Stomach smooth muscle (tissue), 2 donors: ENCODE data around the gene C16orf96.

Experiments
- H3K27ac ChIP-seq: one replicate; pipeline ENCODE4 v1.7.0; 2013; ENCODE audit warnings: mild to moderate bottlenecking, low read length, inconsistent platforms
- H3K27me3 ChIP-seq, 2 donors: one replicate each; pipeline ENCODE4 v1.7.0; 2013; ENCODE audit warnings: low read length in 2 of 2; ENCODE audit not compliant: insufficient read depth in 2 of 2, control insufficient read depth in 1 of 2
- H3K36me3 ChIP-seq, 2 donors: one replicate each; pipeline ENCODE4 v1.7.0; 2013; ENCODE audit warnings: low read length in 2 of 2; ENCODE audit not compliant: control insufficient read depth in 2 of 2, insufficient read depth in 2 of 2
- H3K4me1 ChIP-seq: one replicate; pipeline ENCODE4 v1.7.0; 2013; ENCODE audit warnings: low read length; ENCODE audit not compliant: control insufficient read depth, insufficient read depth
- H3K4me3 ChIP-seq, 2 donors: one replicate each; pipeline ENCODE4 v1.7.0; 2013; ENCODE audit warnings: low read length in 2 of 2
- H3K9ac ChIP-seq, 2 donors: one replicate each; pipeline ENCODE4 v1.7.0; 2013; ENCODE audit warnings: low read length in 2 of 2, mild to moderate bottlenecking in 1 of 2
- H3K9me3 ChIP-seq, 2 donors: one replicate each; pipeline ENCODE4 v1.7.0; 2013; ENCODE audit warnings: low read length in 2 of 2; ENCODE audit not compliant: control insufficient read depth in 2 of 2
- donor health status: healthy.
- donor health status: Pancreatic carcinoma.

The C16orf96 gene

DNA sequence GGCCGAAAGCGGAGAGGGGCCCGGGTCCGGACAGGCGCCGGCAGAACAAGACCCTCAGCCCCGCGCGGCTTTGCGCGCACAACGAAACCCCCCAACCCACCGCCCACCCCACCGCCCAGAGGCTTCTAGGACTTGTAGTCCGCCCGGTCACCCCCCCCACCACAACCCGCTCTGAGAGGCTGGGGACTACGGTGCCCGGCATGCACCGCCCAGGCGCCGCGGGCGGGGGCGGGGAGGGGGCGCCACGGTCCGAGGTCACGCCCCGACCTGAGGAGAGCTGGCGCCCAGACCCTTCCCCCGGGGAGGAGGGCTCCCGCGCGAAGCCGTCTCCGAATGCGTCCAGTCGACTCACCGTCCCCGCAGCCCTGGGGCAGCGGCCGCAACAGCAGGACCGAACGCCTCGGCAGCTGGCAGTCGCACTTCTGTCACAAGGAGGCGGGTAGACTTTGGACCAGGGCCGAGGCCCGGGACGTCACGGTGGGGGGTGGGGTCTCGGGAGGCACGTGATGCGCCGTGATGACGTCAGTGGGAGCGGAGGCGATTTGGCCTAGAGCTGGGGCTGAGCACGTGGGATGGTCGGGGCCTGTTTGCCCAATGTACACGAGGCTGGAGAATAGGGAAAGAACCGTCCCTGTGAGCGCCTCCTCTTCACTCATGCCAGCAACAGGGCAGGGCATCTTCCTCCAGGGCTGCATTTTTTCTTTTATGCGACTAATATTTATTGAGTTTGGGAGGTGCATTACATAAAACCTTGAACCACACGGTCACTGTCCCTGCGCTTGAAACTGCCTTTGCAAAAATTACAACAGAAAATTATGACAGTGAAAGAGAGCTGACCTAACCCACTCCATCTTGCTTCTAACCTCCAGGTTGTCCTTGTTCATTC, 17.5 kb upstream of the C16orf96 start, which contains the start of gene CDIP1:
TSS of gene CDIP1 (minus strand) at position 424 of the 886 bp plus-strand sequence. CDS start 24,643 bp downstream, outside the sequence.
- peak within 1 kb of the TSS; percentile 69 to 76 for H3K9ac ChIP-seq

DNA sequence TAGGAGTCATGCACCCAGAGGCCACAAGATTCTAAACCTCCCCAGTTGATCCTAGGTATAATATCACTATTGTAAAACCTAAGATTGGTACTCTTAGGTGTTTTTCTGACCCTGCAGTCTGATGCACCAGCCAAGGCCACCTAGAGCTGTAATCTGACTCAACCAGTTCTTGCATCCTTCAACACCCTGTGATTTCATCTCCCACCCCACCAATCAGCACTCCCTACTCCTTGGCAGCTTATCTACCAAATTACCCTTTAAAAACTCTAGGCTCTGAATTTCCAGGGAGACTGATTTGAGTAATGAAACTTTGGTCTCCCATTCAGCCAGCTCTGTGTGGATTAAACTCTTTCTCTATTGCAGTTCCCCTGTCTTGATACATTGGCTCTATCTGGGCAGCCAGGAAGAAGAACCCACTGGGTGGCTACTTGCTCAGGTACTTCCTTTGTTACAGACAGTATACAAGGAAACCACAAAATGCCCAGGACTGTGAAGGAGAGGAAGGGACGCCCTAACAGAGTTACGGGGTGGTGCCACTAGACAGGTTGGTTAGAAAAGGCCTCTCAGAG, 16.3 kb upstream of the C16orf96 start:
- H3K9ac ChIP-seq = no peak overlapping the region
- no peak overlapping the region for H3K4me3 ChIP-seq
- H3K4me1 ChIP-seq = peaks cover 16% of the 10 kb centered on the region
- H3K9me3 ChIP-seq = no peaks in the 10 kb centered on the region
- no peaks in the 10 kb centered on the region for H3K27me3 ChIP-seq
- H3K27ac ChIP-seq = no peak overlapping the region
- no peaks in the 10 kb centered on the region for H3K36me3 ChIP-seq

More for the DNA sequence above, 17.5 kb upstream of the C16orf96 start, which contains the start of gene CDIP1:
- H3K27me3 ChIP-seq = no peaks in the 10 kb centered on the region
- peak within 1 kb of the TSS; percentile 70 for H3K27ac ChIP-seq
- H3K9me3 ChIP-seq = no peaks in the 10 kb centered on the region
- no peaks in the 10 kb centered on the region for H3K36me3 ChIP-seq
- peak within 1 kb of the TSS; percentile 70 to 82 for H3K4me3 ChIP-seq
- H3K4me1 ChIP-seq = peaks cover 16% of the 10 kb centered on the region

DNA sequence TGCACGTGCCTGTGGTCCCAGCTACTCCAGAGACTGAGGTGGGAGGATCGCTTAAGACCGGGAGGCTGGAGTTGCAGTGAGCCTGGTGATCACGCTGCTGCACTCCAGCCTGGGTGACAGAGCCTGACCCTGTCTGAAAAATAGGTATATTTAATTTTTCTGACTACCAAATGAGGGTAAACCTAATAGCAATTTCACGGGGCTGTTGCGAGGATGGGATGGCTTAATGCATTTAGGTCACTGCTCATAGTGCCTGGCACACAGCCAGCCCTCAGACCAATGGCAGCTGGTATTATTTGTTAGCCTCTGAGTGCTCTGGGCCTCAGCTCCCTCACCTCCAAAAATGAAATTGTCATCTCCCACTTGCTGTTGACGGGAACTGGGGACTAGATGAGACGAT, 11.7 kb upstream of the C16orf96 start:
- no peak overlapping the region for H3K4me3 ChIP-seq
- H3K9me3 ChIP-seq = no peaks in the 10 kb centered on the region
- H3K27me3 ChIP-seq = no peaks in the 10 kb centered on the region
- H3K36me3 ChIP-seq = no peaks in the 10 kb centered on the region
- H3K4me1 ChIP-seq = no peaks in the 10 kb centered on the region
- no peak overlapping the region for H3K27ac ChIP-seq
- H3K9ac ChIP-seq = no peak overlapping the region

DNA sequence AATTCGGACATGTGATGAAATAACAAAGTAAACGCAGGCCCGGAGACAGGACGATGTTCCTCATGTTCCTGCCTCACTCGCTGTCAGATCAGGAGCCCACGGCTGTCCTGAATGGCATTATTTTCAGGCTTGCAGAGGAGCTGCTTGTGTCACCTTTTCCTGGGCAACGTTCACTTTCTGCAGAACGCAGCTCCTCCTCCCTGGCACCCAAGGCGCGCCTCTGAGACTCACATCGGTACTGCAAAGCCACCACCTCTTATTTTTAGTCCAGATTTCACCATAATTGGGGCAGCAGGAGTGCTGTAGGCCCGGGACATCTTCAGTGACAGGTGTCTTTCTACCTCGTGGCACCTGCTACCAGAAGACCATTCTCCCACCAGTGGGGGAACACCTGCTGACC, 8.0 kb upstream of the C16orf96 start:
- Histone ChIP-seq H3K27ac (no peak overlapping the region), H3K36me3 (no peaks in the 10 kb centered on the region), H3K9ac (no peak overlapping the region), H3K9me3 (no peaks in the 10 kb centered on the region), H3K4me3 (no peak overlapping the region), H3K27me3 (no peaks in the 10 kb centered on the region), H3K4me1 (no peaks in the 10 kb centered on the region)

DNA sequence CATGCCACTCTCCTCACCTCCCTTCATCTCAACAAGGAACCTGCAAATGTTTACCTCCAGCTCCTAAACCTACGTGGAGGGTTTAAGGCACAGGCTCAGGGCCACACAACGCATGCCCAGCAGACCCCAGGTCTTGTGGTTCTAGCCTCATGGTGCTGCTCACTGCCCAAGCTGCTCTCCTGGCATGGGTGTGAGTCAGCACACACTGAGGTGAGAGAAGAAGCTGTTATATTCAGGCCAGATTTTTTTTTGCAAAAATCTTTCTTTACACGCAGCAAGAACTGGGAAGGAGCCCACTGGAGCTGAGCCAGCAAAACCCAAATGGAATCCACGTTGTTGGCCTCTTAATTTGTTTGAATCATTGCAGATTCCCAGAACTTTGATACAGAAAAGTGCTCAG, 5.5 kb upstream of the C16orf96 start:
- peaks cover 2% of the 10 kb centered on the region for H3K4me1 ChIP-seq
- no peak overlapping the region for H3K27ac ChIP-seq
- H3K4me3 ChIP-seq = no peak overlapping the region
- no peaks in the 10 kb centered on the region for H3K9me3 ChIP-seq
- H3K27me3 ChIP-seq = no peaks in the 10 kb centered on the region
- no peak overlapping the region for H3K9ac ChIP-seq
- no peaks in the 10 kb centered on the region for H3K36me3 ChIP-seq

DNA sequence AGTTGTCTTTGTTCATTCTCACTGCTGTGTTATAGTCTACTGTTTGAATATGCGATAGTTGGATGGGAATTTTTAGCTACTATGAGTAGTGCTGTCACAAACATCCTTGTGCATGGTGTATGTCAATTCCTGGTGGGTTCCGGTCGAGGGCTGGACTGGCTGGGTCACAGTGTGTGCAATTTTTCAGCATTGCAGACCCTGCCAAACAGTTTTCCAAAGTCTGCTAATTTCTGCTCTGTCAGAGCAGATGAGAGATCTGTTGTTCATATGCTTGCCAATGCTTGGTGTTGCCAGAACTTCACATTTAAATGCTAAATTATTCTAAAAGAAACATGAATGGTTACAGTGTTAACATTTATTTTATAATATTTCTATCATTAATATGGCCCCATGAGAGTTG, 3.6 kb upstream of the C16orf96 start:
- Histone ChIP-seq H3K27me3 (peaks cover 0 to 2% of the 10 kb centered on the region in 2 donors), H3K27ac (no peak overlapping the region), H3K9me3 (no peaks in the 10 kb centered on the region), H3K36me3 (no peaks in the 10 kb centered on the region), H3K4me1 (peaks cover 2% of the 10 kb centered on the region), H3K4me3 (no peak overlapping the region), H3K9ac (no peak overlapping the region)

DNA sequence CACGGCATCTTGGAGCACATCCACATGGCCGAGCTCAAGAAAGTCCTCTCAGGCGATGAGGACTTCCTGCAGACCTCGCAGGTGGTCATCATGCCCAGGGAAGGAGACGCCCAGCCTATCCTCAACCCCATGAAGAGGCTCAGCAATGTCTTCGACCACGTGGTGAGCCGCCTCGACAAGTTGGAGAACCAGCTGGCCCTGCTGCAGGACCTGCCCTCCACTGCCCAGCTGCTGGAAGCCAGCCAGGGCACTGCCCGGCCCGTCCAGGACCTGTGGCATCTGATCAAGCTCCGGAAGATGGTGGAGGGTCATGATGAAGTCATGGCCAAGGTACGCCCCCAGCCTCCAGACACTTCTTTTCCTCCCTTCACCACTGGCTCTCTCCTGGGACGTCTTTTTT, 440 bp downstream of the C16orf96 start:
- Histone ChIP-seq H3K4me1 (peaks cover 2% of the 10 kb centered on the region), H3K27me3 (peaks cover 0 to 2% of the 10 kb centered on the region in 2 donors), H3K4me3 (no peak overlapping the region), H3K9ac (no peak overlapping the region), H3K9me3 (no peaks in the 10 kb centered on the region), H3K27ac (no peak overlapping the region), H3K36me3 (no peaks in the 10 kb centered on the region)

DNA sequence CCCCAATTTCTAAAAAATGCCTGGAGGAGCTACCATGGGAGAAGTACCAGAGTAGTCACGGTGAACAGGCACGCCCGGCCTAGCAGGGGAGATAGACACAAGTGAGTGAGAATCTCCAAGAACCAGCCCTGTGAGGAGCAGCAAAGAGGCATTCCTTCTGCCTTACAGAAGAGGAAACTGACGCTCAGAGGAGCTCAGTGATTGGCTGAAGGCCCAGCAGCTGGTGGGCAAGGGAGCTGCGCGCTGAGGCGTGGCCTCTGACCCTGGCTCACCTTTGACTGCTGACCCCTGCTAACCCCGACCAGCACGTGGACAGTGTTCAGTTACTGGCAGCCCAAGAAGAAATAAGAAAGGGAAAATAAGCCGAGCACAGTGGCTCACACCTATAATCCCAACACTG, 1.8 kb downstream of the C16orf96 start:
- H3K4me1 ChIP-seq = peaks cover 2% of the 10 kb centered on the region
- no peaks in the 10 kb centered on the region for H3K9me3 ChIP-seq
- no peak overlapping the region for H3K9ac ChIP-seq
- peaks cover 0 to 2% of the 10 kb centered on the region in 2 donors for H3K27me3 ChIP-seq
- no peak overlapping the region for H3K4me3 ChIP-seq
- H3K27ac ChIP-seq = no peak overlapping the region
- H3K36me3 ChIP-seq = no peaks in the 10 kb centered on the region

DNA sequence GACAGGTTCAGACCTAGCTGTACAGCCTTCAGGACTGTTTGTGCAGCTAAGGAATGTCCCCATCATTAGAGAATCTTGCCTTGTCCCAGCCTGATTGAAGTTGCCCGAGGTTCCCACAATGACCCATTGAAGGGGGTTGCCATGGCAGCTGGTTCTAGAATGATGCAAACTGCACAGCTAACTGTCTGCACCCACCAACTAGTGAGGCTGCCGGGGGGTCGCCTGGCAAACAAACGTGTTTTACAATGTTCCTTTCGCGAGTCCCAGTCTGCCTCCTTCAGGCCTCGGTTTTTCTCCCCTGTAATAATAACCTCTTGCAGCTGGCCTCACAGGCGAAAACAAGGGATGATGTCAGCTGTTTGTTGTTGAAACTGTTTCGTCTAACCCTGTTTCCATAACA, 5.5 kb downstream of the C16orf96 start:
- Histone ChIP-seq H3K9me3 (no peaks in the 10 kb centered on the region), H3K27ac (no peak overlapping the region)

DNA sequence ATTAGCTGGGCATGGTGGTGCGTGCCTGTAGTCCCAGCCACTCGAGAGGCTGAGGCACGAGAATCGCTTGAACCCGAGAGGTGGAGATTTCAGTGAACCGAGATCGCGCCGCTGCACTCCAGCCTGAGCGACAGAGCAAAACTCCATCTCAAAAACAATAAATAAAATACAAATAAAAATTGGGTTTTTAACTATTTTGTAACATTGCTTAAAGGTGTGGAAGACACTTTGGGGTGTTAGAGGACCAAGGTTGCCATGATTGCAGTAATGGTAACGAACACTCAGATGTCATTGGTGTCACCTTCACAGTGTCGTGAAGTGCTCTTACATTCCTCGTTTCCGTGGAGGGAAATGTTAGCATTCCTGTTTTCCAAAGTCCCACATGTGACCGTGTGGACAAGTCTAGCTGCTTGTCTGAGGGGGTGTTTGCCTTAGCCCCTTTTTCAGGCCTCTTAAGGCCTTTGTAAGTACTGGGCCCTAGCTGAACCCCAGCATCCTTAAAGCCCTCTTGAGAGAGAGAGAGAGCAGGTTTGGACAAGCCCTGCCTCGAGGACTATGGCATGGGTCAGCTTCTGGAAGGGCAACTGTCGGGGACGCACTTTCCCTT, 8.6 kb downstream of the C16orf96 start:
- Histone ChIP-seq H3K9me3 (no peaks in the 10 kb centered on the region), H3K9ac (no peak overlapping the region), H3K4me3 (no peak overlapping the region), H3K27me3 (no peaks in the 10 kb centered on the region), H3K27ac (no peak overlapping the region), H3K36me3 (no peaks in the 10 kb centered on the region), H3K4me1 (no peaks in the 10 kb centered on the region)

More for the DNA sequence above, 5.5 kb downstream of the C16orf96 start:
- H3K36me3 ChIP-seq = no peaks in the 10 kb centered on the region
- H3K4me1 ChIP-seq = no peaks in the 10 kb centered on the region
- H3K9ac ChIP-seq = no peak overlapping the region
- H3K4me3 ChIP-seq = no peak overlapping the region
- no peaks in the 10 kb centered on the region for H3K27me3 ChIP-seq
